HUES6 (cell line): Measurements from ENCODE around the gene CXCL10.

Experiments
- H3K27ac ChIP-seq: 2 replicates; pipeline ENCODE4 v1.7.0; 2013; ENCODE audit warnings: low read depth, mild to moderate bottlenecking, low read length, inconsistent platforms
- H3K27me3 ChIP-seq: 2 replicates; pipeline ENCODE4 v1.6.1; 2013; ENCODE audit warnings: low read length; ENCODE audit not compliant: control insufficient read depth, insufficient read depth
- H3K36me3 ChIP-seq: 2 replicates; pipeline ENCODE4 v1.6.1; 2013; ENCODE audit warnings: low read length; ENCODE audit not compliant: control insufficient read depth, insufficient read depth
- H3K4me1 ChIP-seq: 2 replicates; pipeline ENCODE4 v1.6.1; 2013; ENCODE audit warnings: low read length; ENCODE audit not compliant: control insufficient read depth, insufficient read depth
- H3K4me3 ChIP-seq: 2 replicates; pipeline ENCODE4 v1.5.1; 2013; ENCODE audit warnings: low read depth, low read length
- H3K9ac ChIP-seq: one replicate; pipeline ENCODE4 v1.6.1; 2013; ENCODE audit warnings: mild to moderate bottlenecking, low read length
- H3K9me3 ChIP-seq: 2 replicates; pipeline ENCODE4 v1.6.1; 2013; ENCODE audit warnings: low read depth, low read length; ENCODE audit not compliant: control insufficient read depth, insufficient read depth

CXCL10 gene

GRCh38 chr4:75992462-75992861, 30.8 kb downstream of the CXCL10 start:
- H3K27me3 ChIP-seq = no peaks in the 10 kb centered on the region
- H3K36me3 ChIP-seq = peaks cover 3% of the 10 kb centered on the region
- no peaks in the 10 kb centered on the region for H3K9me3 ChIP-seq
- no peak overlapping the region for H3K27ac ChIP-seq
- peaks cover 7% of the 10 kb centered on the region for H3K4me1 ChIP-seq
- H3K9ac ChIP-seq = no peak overlapping the region
- no peak overlapping the region for H3K4me3 ChIP-seq

GRCh38 chr4:75989846-75990528, 33.3 kb downstream of the CXCL10 start:
- Histone ChIP-seq H3K27ac (peak overlapping the region; percentile 73; the same call in 1 of the 2 replicates), H3K4me1 (peaks cover 7% of the 10 kb centered on the region), H3K27me3 (no peaks in the 10 kb centered on the region), H3K36me3 (peaks cover 3% of the 10 kb centered on the region), H3K9me3 (no peaks in the 10 kb centered on the region), H3K4me3 (peak overlapping the region; percentile 95), H3K9ac (peak overlapping the region; percentile 93)

GRCh38 chr4:75985116-75985515, 38.2 kb downstream of the CXCL10 start:
- no peaks in the 10 kb centered on the region for H3K27me3 ChIP-seq
- no peak overlapping the region for H3K9ac ChIP-seq
- peaks cover 25% of the 10 kb centered on the region for H3K36me3 ChIP-seq
- peaks cover 7% of the 10 kb centered on the region for H3K4me1 ChIP-seq
- no peak overlapping the region for H3K4me3 ChIP-seq
- H3K9me3 ChIP-seq = no peaks in the 10 kb centered on the region
- no peak overlapping the region for H3K27ac ChIP-seq

- peaks cover 62% of the 10 kb centered on the region for H3K36me3 ChIP-seq
Measured at GRCh38 chr4:75980576-75980975, 42.7 kb downstream of the CXCL10 start.

GRCh38 chr4:75976177-75976576, 47.1 kb downstream of the CXCL10 start:
- H3K4me1 ChIP-seq = no peaks in the 10 kb centered on the region
- H3K9ac ChIP-seq = no peak overlapping the region
- H3K9me3 ChIP-seq = peaks cover 7% of the 10 kb centered on the region; the same call in 1 of the 2 replicates
- no peak overlapping the region for H3K4me3 ChIP-seq
- H3K27ac ChIP-seq = no peak overlapping the region
- no peaks in the 10 kb centered on the region for H3K27me3 ChIP-seq
- peaks cover 88% of the 10 kb centered on the region for H3K36me3 ChIP-seq

More at GRCh38 chr4:75980576-75980975, 42.7 kb downstream of the CXCL10 start:
- H3K9me3 ChIP-seq = peaks cover 7% of the 10 kb centered on the region; the same call in 1 of the 2 replicates
- H3K4me3 ChIP-seq = no peak overlapping the region
- no peak overlapping the region for H3K9ac ChIP-seq
- no peak overlapping the region for H3K27ac ChIP-seq
- H3K4me1 ChIP-seq = no peaks in the 10 kb centered on the region
- no peaks in the 10 kb centered on the region for H3K27me3 ChIP-seq

GRCh38 chr4:75973766-75974165, 49.5 kb downstream of the CXCL10 start:
- Histone ChIP-seq H3K9ac (no peak overlapping the region), H3K4me3 (no peak overlapping the region), H3K27ac (no peak overlapping the region), H3K9me3 (peaks cover 7% of the 10 kb centered on the region; the same call in 1 of the 2 replicates), H3K27me3 (no peaks in the 10 kb centered on the region), H3K4me1 (no peaks in the 10 kb centered on the region), H3K36me3 (peaks cover 93% of the 10 kb centered on the region)
